GM12878 (cell line): ENCODE results near the gene DCAF11.

ENCODE experiments used
- CHD1 ChIP-seq: IDR thresholded peaks from 2 replicates; pipeline ENCODE4 v1.6.1; 2012; ENCODE audit warnings: low read depth, low read length, improper control_type of control experiment
- CREB1 ChIP-seq: IDR thresholded peaks from 2 replicates; pipeline ENCODE4 v1.6.1; 2012; ENCODE audit warnings: low read depth, mild to moderate bottlenecking, inconsistent platforms
- ETV6 ChIP-seq, 2 experiments: fragments of 450-650 bp in 1 of 2; IDR thresholded peaks in 1 of 2; conservative IDR thresholded peaks in 1 of 2; 2 replicates each; pipeline ENCODE4 v1.6.1; 2014; ENCODE audit warnings: antibody characterized with exemption in 1 of 2, borderline replicate concordance in 1 of 2, low read depth in 1 of 2, mild to moderate bottlenecking in 1 of 2, moderate library complexity in 1 of 2
- EZH2 ChIP-seq: IDR thresholded peaks from 2 replicates; pipeline ENCODE4 v1.6.1; 2012; ENCODE audit warnings: low read depth, mild to moderate bottlenecking, control low read depth, inconsistent platforms, low read length, borderline replicate concordance; ENCODE audit not compliant: control insufficient read depth
- HCFC1 ChIP-seq: fragments of 150-350 bp; IDR thresholded peaks from 2 replicates; pipeline ENCODE4 v1.6.1; 2014; ENCODE audit warnings: low read length
- HDGF ChIP-seq: fragments of 450-650 bp; IDR thresholded peaks from 2 replicates; pipeline ENCODE4 v1.6.1; 2016; ENCODE audit warnings: antibody characterized with exemption
- NR2C1 ChIP-seq: fragments of 450-650 bp; IDR thresholded peaks from 2 replicates; pipeline ENCODE4 v1.6.1; 2017; ENCODE audit warnings: antibody characterized with exemption, mild to moderate bottlenecking, moderate library complexity
- POLR2A ChIP-seq: IDR thresholded peaks from 2 replicates; pipeline ENCODE4 v1.6.1; 2011; ENCODE audit warnings: low read depth, mild to moderate bottlenecking, low read length
- POLR2AphosphoS5 ChIP-seq: IDR thresholded peaks from 2 replicates; pipeline ENCODE4 v1.6.1; 2011; ENCODE audit warnings: mild to moderate bottlenecking, low read length, inconsistent platforms
- YY1 ChIP-seq: IDR thresholded peaks from 2 replicates; pipeline ENCODE4 v1.6.1; 2011; ENCODE audit warnings: low read depth, mild to moderate bottlenecking, low read length
- TF ChIP-seq, protein P1 (sequence below), 3 experiments: IDR thresholded peaks in 2 of 3; conservative IDR thresholded peaks in 1 of 3; 2 replicates each; pipeline ENCODE4 v1.5.1; 2011; ENCODE audit warnings: low read depth in 3 of 3, low read length in 3 of 3, mild to moderate bottlenecking in 3 of 3, control low read depth in 2 of 3, moderate library complexity in 2 of 3, inconsistent platforms in 1 of 3, mixed read lengths in 1 of 3; ENCODE audit not compliant: control insufficient read depth in 2 of 3, insufficient read depth in 1 of 3; ENCODE audit errors: extremely low read depth in 1 of 3

DNA sequence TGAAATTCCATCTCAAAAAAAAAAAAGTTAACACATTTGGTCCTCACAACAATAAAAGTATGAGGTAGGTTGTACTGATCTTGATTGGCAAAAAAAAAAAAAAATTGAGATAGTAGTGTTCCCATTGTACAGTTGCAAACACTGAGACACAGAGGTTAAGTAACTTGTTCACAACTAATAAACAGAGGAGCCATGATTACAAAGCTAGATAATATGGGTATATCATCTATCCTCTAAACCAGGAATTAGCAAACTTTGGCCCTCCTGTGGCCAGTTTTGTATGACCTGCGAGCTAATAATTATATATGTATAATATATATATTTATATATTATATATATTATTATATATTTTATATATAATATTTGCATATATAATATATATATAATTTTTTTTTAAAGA lies 19.2 kb downstream of the DCAF11 start:
- TF ChIP-seq HDGF (no peak), POLR2AphosphoS5 (no peak), YY1 (no peak), CREB1 (no peak), CHD1 (no peak), EZH2 (no peak), NR2C1 (no peak), POLR2A (no peak), HCFC1 (no peak), ETV6 (conservative IDR thresholded peaks at IDR 0.05 in 1 of 2, IDR thresholded peaks at IDR 0.05 in 1 of 2; ENCODE audit: borderline replicate concordance in 1 of 2, low read depth in 1 of 2) (no peak)
- TF ChIP-seq, protein P1, sequence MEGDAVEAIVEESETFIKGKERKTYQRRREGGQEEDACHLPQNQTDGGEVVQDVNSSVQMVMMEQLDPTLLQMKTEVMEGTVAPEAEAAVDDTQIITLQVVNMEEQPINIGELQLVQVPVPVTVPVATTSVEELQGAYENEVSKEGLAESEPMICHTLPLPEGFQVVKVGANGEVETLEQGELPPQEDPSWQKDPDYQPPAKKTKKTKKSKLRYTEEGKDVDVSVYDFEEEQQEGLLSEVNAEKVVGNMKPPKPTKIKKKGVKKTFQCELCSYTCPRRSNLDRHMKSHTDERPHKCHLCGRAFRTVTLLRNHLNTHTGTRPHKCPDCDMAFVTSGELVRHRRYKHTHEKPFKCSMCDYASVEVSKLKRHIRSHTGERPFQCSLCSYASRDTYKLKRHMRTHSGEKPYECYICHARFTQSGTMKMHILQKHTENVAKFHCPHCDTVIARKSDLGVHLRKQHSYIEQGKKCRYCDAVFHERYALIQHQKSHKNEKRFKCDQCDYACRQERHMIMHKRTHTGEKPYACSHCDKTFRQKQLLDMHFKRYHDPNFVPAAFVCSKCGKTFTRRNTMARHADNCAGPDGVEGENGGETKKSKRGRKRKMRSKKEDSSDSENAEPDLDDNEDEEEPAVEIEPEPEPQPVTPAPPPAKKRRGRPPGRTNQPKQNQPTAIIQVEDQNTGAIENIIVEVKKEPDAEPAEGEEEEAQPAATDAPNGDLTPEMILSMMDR (IDR thresholded peaks at IDR 0.05 in 2 of 3, conservative IDR thresholded peaks at IDR 0.05 in 1 of 3; ENCODE audit: control insufficient read depth in 2 of 3, extremely low read depth in 1 of 3, insufficient read depth in 1 of 3, low read depth in 3 of 3, low read length in 3 of 3) = no peak
